Stimulated activated CD8-positive, alpha-beta memory T cell treated with anti-CD3 and anti-CD28 coated beads, Interleukin-7, amount 100 ng/mL, for 24 hours (primary cell): ENCODE measurements around the gene C1QTNF12.
A peak's percentile ranks its signal among the peaks of the same experiment; 100 is the strongest.

ENCODE experiments used
- DNase-seq: peaks from one replicate; pipeline ENCODE4 v3.0.0-alpha.2; 2020; ENCODE audit warnings: low read depth

Gene C1QTNF12

GRCh38 chr1:1246577-1247340 lies at the start of gene C1QTNF12:
C1QTNF12 (minus strand) TSS chr1:1246722; CDS start chr1:1246690, 32 bp downstream.
- DNase-seq, result no peak

GRCh38 chr1:1295154-1295923 lies 48.8 kb upstream of the C1QTNF12 start:
- DNase-seq, result no peak

GRCh38 chr1:1294250-1294890 lies 47.8 kb upstream of the C1QTNF12 start:
- DNase-seq, result no peak

GRCh38 chr1:1293263-1294249 lies 47.0 kb upstream of the C1QTNF12 start:
- DNase-seq, result no peak

GRCh38 chr1:1292851-1293250 lies 46.3 kb upstream of the C1QTNF12 start:
- DNase-seq, result no peak

- DNase-seq, result no peak
These were observed 45.9 kb upstream of the C1QTNF12 start for GRCh38 chr1:1292442-1292779.

- DNase-seq, result no peak
These were observed 45.3 kb upstream of the C1QTNF12 start for GRCh38 chr1:1291548-1292441.

GRCh38 chr1:1291023-1291528 lies 44.6 kb upstream of the C1QTNF12 start:
- DNase-seq, result no peak

- peak; percentile 47 for DNase-seq
These were observed 43.8 kb upstream of the C1QTNF12 start for GRCh38 chr1:1290238-1290731.

- no peak for DNase-seq
These were observed 41.0 kb upstream of the C1QTNF12 start for GRCh38 chr1:1287288-1288110.

GRCh38 chr1:1286313-1287261 lies 40.1 kb upstream of the C1QTNF12 start:
- DNase-seq, result no peak

GRCh38 chr1:1285611-1286311 lies 39.2 kb upstream of the C1QTNF12 start:
- DNase-seq, result no peak

- DNase-seq, result no peak
These were observed 38.6 kb upstream of the C1QTNF12 start for GRCh38 chr1:1285102-1285571.

- DNase-seq, result no peak
These were observed 37.9 kb upstream of the C1QTNF12 start for GRCh38 chr1:1284221-1285101.

GRCh38 chr1:1283821-1284220 lies 37.3 kb upstream of the C1QTNF12 start:
- DNase-seq, result no peak

- no peak for DNase-seq
These were observed 36.5 kb upstream of the C1QTNF12 start for GRCh38 chr1:1282998-1283397.
